ENCODE results near the gene SUSD5.

The SUSD5 gene

GRCh38 chr3:33209357-33209756 lies 9.3 kb downstream of the SUSD5 start:
- in situ Hi-C loops (cut with MboI; ENCODE audit: low sequenced_read_pairs, unreplicated experiment): no loop called here
- DNase-seq (ENCODE audit: low spot score): no peak
- TF ChIP-seq, protein P1, sequence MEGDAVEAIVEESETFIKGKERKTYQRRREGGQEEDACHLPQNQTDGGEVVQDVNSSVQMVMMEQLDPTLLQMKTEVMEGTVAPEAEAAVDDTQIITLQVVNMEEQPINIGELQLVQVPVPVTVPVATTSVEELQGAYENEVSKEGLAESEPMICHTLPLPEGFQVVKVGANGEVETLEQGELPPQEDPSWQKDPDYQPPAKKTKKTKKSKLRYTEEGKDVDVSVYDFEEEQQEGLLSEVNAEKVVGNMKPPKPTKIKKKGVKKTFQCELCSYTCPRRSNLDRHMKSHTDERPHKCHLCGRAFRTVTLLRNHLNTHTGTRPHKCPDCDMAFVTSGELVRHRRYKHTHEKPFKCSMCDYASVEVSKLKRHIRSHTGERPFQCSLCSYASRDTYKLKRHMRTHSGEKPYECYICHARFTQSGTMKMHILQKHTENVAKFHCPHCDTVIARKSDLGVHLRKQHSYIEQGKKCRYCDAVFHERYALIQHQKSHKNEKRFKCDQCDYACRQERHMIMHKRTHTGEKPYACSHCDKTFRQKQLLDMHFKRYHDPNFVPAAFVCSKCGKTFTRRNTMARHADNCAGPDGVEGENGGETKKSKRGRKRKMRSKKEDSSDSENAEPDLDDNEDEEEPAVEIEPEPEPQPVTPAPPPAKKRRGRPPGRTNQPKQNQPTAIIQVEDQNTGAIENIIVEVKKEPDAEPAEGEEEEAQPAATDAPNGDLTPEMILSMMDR (IDR thresholded peaks at IDR 0.05; ENCODE audit: borderline replicate concordance, control extremely low read depth, extremely low read depth, insufficient read depth, missing control alignments): no peak

- TF ChIP-seq, protein P1 (IDR thresholded peaks at IDR 0.05; ENCODE audit: borderline replicate concordance, control extremely low read depth, extremely low read depth, insufficient read depth, missing control alignments): no peak
- in situ Hi-C loops (cut with MboI; ENCODE audit: low sequenced_read_pairs, unreplicated experiment): no loop called here
- DNase-seq (ENCODE audit: low spot score): no peak
These were observed 15.7 kb downstream of the SUSD5 start for GRCh38 chr3:33202711-33203457.

- in situ Hi-C loops (cut with MboI; ENCODE audit: low sequenced_read_pairs, unreplicated experiment): no loop called here
- TF ChIP-seq, protein P1 (IDR thresholded peaks at IDR 0.05; ENCODE audit: borderline replicate concordance, control extremely low read depth, extremely low read depth, insufficient read depth, missing control alignments): no peak
- DNase-seq (ENCODE audit: low spot score): no peak
These were observed 17.4 kb downstream of the SUSD5 start for GRCh38 chr3:33201195-33201594.

GRCh38 chr3:33196538-33196937 lies 22.1 kb downstream of the SUSD5 start:
- TF ChIP-seq, protein P1 (IDR thresholded peaks at IDR 0.05; ENCODE audit: borderline replicate concordance, control extremely low read depth, extremely low read depth, insufficient read depth, missing control alignments): no peak
- in situ Hi-C loops (cut with MboI; ENCODE audit: low sequenced_read_pairs, unreplicated experiment): no loop called here
- DNase-seq (ENCODE audit: low spot score): no peak

GRCh38 chr3:33194303-33194702 lies 24.3 kb downstream of the SUSD5 start:
- in situ Hi-C loops (cut with MboI; ENCODE audit: low sequenced_read_pairs, unreplicated experiment): no loop called here
- TF ChIP-seq, protein P1 (IDR thresholded peaks at IDR 0.05; ENCODE audit: borderline replicate concordance, control extremely low read depth, extremely low read depth, insufficient read depth, missing control alignments): no peak
- no peak for DNase-seq (ENCODE audit: low spot score)

- in situ Hi-C loops (cut with MboI; ENCODE audit: low sequenced_read_pairs, unreplicated experiment): no loop called here
- TF ChIP-seq, protein P1 (IDR thresholded peaks at IDR 0.05; ENCODE audit: borderline replicate concordance, control extremely low read depth, extremely low read depth, insufficient read depth, missing control alignments): no peak
- DNase-seq (ENCODE audit: low spot score): no peak
These were observed 31.3 kb downstream of the SUSD5 start for GRCh38 chr3:33187368-33187634.
